Renal cortex interstitium (tissue), 11 donors: Measurements from ENCODE around the gene CGN. TPM values are rescaled to one million over a fixed set of nuclear protein-coding genes. Genes with fewer than 3 reads are reported as not detected.
"Not testable (repeated sequence)": the region's sequence is repeated elsewhere in the genome, so short reads cannot be mapped to it uniquely, and the experiment has no call there.

Experiments used
- DNase-seq, 11 donors: peaks; one replicate each; pipeline ENCODE4 v3.0.0-alpha.2; 2013; ENCODE audit warnings: low read depth in 9 of 11, low spot score in 4 of 11; ENCODE audit errors: extremely low read depth in 1 of 11
- polyA plus RNA-seq, 3 donors: library from polyadenylated mRNA; unstranded; fragments of 120-200 nt; gene quantifications; one replicate each; pipeline ENCODE4 v1.2.1, GENCODE V29; 2013; ENCODE audit not compliant: insufficient read length in 3 of 3

CGN gene
- polyA plus RNA-seq, 3 donors: 36.5 to 49.3 (median 42.1) TPM

DNA sequence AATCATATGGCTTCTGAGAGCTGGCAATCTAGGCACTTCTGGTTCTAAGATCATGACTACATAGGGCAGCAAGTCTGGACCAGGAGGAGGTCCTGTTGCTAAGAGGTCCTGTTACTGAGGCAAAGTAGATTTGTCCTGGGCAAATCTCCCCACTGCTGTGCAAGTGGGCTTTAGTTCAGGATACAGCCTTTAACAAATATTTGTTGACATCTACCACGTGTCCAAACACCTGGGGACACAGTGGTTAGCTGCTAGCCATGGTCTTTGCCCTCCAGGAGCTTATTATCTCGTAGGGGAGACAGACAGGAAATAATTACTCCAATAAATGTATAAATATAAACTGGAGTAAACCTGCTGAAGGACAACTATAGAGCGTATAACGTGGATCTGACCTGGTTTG lies 3.2 kb downstream of the CGN start:
- DNase-seq: no peak

DNA sequence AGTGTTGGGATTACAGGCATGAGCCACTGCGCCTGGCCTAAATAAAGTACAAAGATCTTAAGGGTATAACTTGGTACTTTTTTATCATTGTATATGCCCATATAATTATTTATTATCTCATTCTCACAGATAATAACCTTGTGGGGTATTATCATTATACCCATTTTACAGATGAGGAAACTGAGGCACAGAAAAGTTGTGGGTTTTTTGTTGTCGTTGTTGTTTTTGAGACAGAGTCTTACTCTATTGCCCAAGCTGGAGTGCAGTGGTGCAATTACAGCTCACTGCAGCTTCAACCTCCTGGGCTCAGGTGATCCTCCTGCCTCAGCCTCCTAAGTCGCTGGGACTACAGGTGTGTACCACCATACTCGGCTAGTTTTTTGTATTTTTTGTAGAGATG lies 4.1 kb downstream of the CGN start:
- DNase-seq: no peak

DNA sequence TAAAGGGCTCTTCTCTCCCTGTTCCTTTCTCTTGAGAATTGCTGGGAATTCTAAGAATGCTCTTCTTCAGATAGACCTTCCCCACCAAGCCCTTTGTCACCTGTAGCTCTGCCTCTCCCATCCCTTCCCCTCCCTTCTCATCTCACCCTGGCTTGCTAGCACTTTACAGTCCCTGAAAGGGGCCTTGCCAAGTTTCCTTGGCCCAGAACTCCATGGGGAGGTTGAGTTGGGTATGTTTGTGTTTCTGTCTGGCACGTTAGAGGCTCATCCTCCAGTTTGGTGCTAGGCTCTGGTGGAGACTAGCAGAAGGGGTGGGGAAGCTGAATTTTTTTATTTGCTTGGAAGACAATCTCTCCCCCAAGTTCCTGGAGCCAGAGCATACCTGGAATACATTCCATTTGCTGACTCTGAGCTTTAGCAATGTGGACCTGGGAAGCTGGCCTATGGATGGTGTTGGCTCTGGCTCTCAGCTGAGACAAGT lies 4.9 kb downstream of the CGN start:
- DNase-seq: no peak

DNA sequence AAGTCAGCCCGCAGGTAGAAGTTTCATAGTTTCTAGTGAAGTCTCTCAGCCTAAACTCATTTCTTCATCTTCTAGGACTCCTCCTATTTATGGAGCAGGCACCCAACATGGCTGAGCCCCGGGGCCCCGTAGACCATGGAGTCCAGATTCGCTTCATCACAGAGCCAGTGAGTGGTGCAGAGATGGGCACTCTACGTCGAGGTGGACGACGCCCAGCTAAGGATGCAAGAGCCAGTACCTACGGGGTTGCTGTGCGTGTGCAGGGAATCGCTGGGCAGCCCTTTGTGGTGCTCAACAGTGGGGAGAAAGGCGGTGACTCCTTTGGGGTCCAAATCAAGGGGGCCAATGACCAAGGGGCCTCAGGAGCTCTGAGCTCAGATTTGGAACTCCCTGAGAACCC lies 7.2 kb downstream of the CGN start:
- no peak for DNase-seq

DNA sequence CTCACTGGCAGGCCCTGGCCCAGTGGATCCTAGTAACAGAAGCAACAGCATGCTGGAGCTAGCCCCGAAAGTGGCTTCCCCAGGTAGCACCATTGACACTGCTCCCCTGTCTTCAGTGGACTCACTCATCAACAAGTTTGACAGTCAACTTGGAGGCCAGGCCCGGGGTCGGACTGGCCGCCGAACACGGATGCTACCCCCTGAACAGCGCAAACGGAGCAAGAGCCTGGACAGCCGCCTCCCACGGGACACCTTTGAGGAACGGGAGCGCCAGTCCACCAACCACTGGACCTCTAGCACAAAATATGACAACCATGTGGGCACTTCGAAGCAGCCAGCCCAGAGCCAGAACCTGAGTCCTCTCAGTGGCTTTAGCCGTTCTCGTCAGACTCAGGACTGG lies 7.7 kb downstream of the CGN start:
- DNase-seq: no peak

DNA sequence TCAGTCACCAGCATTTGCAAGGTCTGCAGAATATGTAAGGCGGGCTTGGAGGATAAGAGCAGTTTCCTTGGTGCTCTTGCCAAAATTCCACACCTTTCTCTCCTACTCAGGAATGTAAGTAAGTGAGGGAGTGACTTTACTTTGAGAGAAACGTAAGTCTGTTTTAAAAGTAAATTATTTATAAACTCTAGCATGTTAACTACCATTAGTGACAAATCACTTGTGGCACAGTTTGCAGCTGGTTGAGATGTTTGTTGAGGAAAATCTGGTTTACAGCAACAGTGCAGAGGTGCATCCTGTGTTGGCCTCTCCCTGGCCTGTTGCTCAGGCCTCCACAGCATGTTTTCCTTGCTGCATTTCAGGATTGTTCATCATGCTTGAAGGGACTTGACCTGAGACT lies 8.5 kb downstream of the CGN start:
- no peak for DNase-seq

DNA sequence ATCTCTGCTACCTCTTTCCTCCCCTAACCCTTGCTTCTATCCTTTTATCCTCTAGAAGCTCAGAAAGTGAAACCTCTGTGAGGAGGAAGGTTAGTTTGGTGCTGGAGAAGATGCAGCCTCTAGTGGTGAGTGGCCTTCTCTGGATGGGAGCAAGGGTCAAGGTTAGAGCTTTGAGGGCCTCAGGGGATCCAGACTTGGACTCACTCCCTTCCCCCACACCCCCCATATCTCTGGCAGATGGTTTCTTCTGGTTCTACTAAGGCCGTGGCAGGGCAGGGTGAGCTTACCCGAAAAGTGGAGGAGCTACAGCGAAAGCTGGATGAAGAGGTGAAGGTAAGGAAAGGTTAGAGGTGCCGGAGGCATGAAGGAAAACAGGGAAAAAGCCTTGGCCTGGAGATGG lies 9.2 kb downstream of the CGN start:
- no peak for DNase-seq

DNA sequence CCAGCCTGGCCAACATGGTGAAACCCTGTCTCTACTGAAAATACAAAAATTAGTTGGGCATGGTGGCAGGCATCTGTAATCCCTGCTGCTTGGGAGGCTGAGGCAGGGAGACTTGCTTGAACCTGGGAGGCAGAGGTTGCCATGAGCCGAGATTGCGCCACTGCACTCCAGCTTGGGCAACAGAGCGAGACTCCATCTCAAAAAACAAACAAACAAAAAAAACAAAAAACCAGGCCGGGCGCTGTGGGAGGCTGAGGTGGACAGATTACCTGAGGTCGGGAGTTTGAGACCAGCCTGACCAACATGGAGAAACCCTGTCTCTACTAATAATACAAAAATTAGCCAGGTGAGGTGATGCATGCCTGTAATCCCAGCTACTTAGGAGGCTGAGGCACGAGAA lies 11.2 kb downstream of the CGN start:
- DNase-seq: not testable (repeated sequence)

DNA sequence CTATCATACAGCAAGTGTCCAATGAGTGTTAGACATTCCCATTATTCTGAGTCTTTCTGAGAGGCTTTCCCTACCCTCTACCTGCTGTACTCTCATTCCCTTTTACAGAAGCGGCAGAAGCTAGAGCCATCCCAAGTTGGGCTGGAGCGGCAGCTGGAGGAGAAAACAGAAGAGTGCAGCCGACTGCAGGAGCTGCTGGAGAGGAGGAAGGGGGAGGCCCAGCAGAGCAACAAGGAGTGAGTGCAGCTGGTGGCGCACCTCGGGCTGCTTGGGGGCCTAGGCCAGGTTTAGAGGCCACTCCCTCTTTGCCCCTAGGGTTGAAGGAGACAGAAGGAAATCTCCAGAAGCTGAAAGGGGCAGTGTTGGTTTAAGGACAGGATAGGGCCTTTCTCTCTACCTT lies 12.1 kb downstream of the CGN start:
- no peak for DNase-seq

DNA sequence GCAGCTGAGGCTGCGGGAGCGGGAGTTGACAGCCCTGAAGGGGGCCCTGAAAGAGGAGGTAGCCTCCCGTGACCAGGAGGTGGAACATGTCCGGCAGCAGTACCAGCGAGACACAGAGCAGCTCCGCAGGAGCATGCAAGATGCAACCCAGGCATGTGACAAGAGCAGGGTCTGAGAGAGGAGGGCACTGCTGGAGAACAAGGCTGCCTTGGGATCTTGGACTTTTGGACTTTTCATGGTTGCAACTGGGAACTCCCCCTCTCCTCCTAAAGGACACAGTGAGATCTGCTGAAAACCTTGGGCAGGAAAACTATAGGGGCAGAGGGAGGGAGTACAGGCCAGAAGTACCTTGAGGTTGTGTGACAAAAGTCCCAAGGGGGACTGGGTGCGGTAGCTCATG lies 13.5 kb downstream of the CGN start:
- DNase-seq: no peak

DNA sequence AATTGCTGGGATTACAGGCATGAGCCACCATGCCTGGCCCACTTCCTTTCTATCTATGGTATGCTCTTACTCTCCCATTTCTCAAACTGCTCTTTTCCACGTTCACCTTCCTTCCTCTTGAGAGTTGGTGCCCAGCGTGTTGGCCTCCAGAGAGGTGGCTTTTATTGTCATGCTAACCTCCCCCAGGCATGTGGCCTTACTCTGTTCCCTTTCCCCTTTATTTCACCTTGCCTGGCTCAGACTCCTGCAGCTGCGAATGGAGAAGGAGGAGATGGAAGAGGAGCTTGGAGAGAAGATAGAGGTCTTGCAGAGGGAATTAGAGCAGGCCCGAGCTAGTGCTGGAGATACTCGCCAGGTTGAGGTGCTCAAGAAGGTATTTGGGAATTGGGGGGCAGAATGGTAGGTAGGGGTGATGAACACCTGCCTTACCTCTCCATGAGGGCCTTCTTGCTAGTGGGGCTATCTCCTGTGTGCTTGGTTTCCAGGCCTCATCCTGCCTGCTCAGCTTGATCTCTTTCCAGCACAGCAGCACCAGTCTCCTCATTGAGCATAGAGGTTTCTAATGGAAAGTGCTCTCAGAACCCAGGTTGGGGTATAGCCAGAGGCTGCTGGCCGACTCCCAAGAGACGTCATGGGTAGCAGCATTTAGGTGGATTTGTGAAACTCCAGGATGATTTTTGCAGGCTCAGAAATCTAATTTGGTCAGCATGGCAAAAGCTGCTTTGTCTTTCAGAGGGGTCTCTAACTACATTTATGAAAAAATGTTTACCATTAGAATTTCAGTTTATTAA lies 15.7 kb downstream of the CGN start:
- DNase-seq: no peak

DNA sequence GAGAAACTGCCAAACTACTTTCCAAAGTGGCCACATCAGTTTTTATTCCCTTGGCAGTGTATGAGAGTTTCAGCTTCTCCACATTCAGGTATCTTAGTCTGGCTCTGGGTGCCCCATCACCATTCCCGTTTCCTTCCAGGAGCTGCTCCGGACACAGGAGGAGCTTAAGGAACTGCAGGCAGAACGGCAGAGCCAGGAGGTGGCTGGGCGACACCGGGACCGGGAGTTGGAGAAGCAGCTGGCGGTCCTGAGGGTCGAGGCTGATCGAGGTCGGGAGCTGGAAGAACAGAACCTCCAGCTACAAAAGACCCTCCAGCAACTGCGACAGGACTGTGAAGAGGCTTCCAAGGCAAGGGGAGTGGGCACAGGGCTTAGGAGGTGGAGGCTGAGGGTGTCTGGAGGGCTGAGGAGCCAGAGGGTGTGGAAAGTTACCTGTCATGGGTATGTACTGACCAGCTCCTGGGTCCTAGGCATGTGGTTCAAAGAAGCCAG lies 18.1 kb downstream of the CGN start:
- no peak for DNase-seq

DNA sequence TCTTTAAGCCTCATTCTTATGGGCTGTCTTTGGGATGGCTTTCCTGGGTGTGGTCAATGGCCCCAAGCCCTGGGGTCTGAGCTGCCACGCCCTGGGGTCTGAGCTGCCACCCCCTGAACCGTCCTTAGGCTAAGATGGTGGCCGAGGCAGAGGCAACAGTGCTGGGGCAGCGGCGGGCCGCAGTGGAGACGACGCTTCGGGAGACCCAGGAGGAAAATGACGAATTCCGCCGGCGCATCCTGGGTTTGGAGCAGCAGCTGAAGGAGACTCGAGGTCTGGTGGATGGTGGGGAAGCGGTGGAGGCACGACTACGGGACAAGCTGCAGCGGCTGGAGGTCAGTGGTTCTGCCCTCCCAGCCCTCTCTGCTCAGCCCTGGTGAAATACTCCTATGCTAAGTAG lies 18.6 kb downstream of the CGN start:
- no peak for DNase-seq

DNA sequence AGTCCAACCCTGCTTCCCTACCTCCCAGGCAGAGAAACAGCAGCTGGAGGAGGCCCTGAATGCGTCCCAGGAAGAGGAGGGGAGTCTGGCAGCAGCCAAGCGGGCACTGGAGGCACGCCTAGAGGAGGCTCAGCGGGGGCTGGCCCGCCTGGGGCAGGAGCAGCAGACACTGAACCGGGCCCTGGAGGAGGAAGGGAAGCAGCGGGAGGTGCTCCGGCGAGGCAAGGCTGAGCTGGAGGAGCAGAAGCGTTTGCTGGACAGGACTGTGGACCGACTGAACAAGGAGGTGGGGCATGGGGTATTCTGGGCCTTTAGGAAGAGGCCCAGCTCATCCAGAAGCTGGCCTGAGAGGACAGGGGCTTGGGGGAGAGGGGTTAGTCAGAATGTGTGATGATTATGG lies 19.3 kb downstream of the CGN start:
- no peak for DNase-seq

DNA sequence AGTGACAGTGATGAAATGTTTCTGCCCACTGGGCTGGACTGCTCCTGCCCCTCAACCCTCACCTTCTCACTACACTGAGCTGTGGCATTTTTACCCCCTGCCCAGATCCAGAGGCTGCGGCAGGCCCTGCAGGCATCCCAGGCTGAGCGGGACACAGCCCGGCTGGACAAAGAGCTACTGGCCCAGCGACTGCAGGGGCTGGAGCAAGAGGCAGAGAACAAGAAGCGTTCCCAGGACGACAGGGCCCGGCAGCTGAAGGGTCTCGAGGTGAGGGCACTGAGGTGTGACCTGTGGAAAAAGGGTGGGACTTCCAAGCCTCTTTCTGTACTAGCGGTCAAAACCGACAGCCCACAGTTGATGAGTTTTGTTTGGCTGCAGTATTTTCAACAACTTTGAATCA lies 22.7 kb downstream of the CGN start:
- no peak for DNase-seq

DNA sequence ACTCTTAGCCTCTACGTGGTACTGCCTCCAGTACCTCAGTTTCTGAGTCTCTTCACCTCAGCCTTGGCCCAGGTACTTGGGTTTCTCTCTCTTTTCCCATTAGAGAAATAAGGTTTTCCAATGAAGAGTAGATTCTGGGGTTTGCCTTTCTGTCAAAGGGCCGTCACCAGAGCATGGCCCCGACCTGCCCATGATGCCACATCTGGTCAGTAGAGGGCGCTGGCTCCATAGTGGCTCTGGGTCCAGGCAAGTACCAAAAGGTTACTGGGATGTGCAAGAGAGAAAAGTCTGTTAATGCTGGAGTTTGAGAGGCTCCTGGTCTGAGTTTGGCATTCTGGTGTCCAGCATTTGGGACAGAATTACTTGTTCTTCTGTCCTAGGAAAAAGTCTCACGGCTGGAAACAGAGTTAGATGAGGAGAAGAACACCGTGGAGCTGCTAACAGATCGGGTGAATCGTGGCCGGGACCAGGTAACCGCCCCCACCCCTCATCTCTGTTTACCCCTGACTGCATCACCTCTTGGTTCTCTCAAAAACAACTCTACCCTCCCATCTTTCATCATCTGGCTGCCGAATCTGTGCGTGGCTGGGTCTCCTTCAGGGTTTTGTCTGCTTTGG lies 23.6 kb downstream of the CGN start:
- no peak for DNase-seq

DNA sequence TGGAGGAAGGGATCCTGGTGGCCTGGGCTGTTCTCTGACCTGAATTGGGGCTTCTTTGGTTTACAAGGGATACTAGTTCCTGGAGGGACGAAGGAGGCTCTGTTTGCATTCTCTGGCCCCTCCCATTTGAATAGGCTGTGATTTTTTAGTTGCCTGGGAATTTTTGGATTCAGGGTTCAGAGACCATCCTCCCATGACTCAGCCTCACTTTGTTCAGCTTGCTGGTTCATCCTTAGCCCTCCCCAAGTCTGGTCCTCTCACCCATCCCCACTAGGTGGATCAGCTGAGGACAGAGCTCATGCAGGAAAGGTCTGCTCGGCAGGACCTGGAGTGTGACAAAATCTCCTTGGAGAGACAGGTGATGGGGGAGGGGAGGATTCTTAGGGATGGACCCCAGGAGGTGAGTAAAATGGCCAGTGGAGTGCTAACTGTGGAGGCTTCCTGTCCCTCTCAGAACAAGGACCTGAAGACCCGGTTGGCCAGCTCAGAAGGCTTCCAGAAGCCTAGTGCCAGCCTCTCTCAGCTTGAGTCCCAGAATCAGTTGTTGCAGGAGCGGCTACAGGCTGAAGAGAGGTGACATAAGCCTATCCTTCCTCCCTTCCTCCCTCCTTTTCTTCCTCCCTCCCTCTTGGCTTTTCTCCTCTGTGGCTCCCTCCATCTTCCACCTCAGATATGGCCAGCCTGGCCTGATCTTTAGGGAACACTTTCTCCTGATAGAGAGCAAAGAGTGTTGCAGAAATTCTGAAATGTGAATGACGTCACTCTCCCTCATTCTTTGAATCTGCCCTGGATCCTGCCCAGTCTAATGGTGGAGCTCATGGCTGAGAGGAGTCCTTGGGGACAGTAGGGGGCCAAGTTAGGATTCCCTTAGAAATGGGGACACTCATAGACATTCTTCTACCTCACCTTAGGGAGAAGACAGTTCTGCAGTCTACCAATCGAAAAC lies 24.4 kb downstream of the CGN start:
- DNase-seq: no peak

DNA sequence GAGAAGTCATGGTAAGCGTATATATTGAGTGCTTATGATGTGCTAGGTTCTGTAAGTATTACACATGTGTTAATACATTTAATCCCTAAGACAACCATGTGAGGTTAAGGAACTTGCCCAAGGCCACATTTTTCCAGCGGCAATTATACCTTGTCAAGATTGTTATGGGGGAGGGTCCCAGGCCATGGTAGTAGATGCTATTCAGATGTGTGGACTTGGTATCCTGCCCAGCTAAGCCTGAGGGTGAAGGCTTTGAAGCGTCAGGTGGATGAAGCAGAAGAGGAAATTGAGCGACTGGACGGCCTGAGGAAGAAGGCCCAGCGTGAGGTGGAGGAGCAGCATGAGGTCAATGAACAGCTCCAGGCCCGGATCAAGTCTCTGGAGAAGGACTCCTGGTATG lies 25.3 kb downstream of the CGN start:
- DNase-seq: no peak

DNA sequence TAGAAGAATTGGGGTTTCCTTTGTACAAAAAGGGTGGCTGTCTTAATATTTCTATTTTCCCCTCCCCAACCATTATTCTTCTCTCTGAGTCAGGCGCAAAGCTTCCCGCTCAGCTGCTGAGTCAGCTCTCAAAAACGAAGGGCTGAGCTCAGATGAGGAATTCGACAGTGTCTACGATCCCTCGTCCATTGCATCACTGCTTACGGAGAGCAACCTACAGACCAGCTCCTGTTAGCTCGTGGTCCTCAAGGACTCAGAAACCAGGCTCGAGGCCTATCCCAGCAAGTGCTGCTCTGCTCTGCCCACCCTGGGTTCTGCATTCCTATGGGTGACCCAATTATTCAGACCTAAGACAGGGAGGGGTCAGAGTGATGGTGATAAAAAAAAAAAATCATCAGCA lies 25.9 kb downstream of the CGN start:
- no peak for DNase-seq
